ENCODE results near the gene CXCL12. TPM values are rescaled to one million over a fixed set of nuclear protein-coding genes. Genes with fewer than 3 reads are reported as not detected.

The CXCL12 gene
- total RNA-seq, 6 experiments from 2014 or later = 111 to 241 (median 197) TPM

- Mint-ChIP-seq H3K27me3 (ENCODE audit: insufficient read depth) (no peaks in the 10 kb centered on the region), H3K4me3 (no peak overlapping the region), H3K9me3 (no peaks in the 10 kb centered on the region), H3K36me3 (ENCODE audit: low read depth) (no peaks in the 10 kb centered on the region), H3K27ac (no peak overlapping the region), H3K4me1 (ENCODE audit: low read depth) (peaks cover 25% of the 10 kb centered on the region)
- TF ChIP-seq CTCF (IDR thresholded peaks at IDR 0.05) = no peak
- no peak for DNase-seq
These were observed 3.0 kb upstream of the CXCL12 start for GRCh38 chr10:44387853-44388251.

- peak; percentile 93 for TF ChIP-seq CTCF (IDR thresholded peaks at IDR 0.05)
- no peaks in the 10 kb centered on the region for H3K27me3 Mint-ChIP-seq (ENCODE audit: insufficient read depth)
- DNase-seq = peak; percentile 25
These were observed 1.7 kb upstream of the CXCL12 start for GRCh38 chr10:44386546-44387052.

GRCh38 chr10:44385696-44386441, 972 bp upstream of the CXCL12 start:
- no peak for DNase-seq
- Mint-ChIP-seq H3K27ac (no peak overlapping the region), H3K27me3 (ENCODE audit: insufficient read depth) (no peaks in the 10 kb centered on the region), H3K4me1 (ENCODE audit: low read depth) (peaks cover 33% of the 10 kb centered on the region), H3K4me3 (peak overlapping the region; percentile 78), H3K9me3 (no peaks in the 10 kb centered on the region), H3K36me3 (ENCODE audit: low read depth) (0 out of 2 replicates have a peak, but pooled peaks cover 1% of the 10 kb centered on the region)
- no peak for TF ChIP-seq CTCF (IDR thresholded peaks at IDR 0.05)

More at GRCh38 chr10:44386546-44387052, 1.7 kb upstream of the CXCL12 start:
- no peak overlapping the region for H3K27ac Mint-ChIP-seq
- H3K4me1 Mint-ChIP-seq (ENCODE audit: low read depth) = peaks cover 35% of the 10 kb centered on the region
- H3K9me3 Mint-ChIP-seq = no peaks in the 10 kb centered on the region
- H3K36me3 Mint-ChIP-seq (ENCODE audit: low read depth) = no peaks in the 10 kb centered on the region
- peak overlapping the region; percentile 68; the same call in 1 of the 2 replicates for H3K4me3 Mint-ChIP-seq

GRCh38 chr10:44384601-44385025, 284 bp downstream of the CXCL12 start:
- peak; percentile 6 for DNase-seq
- Mint-ChIP-seq H3K27me3 (ENCODE audit: insufficient read depth) (no peaks in the 10 kb centered on the region), H3K4me3 (peak overlapping the region; percentile 87)

More at GRCh38 chr10:44384601-44385025, 284 bp downstream of the CXCL12 start:
- Mint-ChIP-seq H3K9me3 (no peaks in the 10 kb centered on the region), H3K27ac (no peak overlapping the region), H3K36me3 (ENCODE audit: low read depth) (0 out of 2 replicates have a peak, but pooled peaks cover 14% of the 10 kb centered on the region), H3K4me1 (ENCODE audit: low read depth) (peaks cover 26% of the 10 kb centered on the region)
- no peak for TF ChIP-seq CTCF (IDR thresholded peaks at IDR 0.05)
